Measurements from ENCODE around the gene CTRB1.

GRCh38 chr16:75233611-75233938 lies 14.8 kb downstream of the CTRB1 start:
- TF ChIP-seq CTCF (IDR thresholded peaks at IDR 0.05 in 8 of 11, conservative IDR thresholded peaks at IDR 0.05 in 3 of 11) (no peak), POLR2A (IDR thresholded peaks at IDR 0.05) (no peak)
